HFF-Myc (cell line): ENCODE data around the gene SYNPO2.
"Not testable (repeated sequence)": the region's sequence is repeated elsewhere in the genome, so short reads cannot be mapped to it uniquely, and the experiment has no call there.

Experiments used
- DNase-seq: peaks from one replicate; pipeline ENCODE4 v3.0.0-alpha.2; 2011; ENCODE audit warnings: low read depth; ENCODE audit errors: extremely low read depth
- H3K4me3 ChIP-seq: replicated peaks from 2 replicates; pipeline ENCODE4 v1.5.1; 2011; ENCODE audit warnings: low read depth, mild to moderate bottlenecking, control low read depth, low read length
- TF ChIP-seq, protein P1 (sequence below): IDR thresholded peaks from 2 replicates; pipeline ENCODE4 v1.5.1; 2012; ENCODE audit warnings: mild to moderate bottlenecking, low read depth, low read length, control low read depth; ENCODE audit errors: missing control alignments

Gene SYNPO2

DNA sequence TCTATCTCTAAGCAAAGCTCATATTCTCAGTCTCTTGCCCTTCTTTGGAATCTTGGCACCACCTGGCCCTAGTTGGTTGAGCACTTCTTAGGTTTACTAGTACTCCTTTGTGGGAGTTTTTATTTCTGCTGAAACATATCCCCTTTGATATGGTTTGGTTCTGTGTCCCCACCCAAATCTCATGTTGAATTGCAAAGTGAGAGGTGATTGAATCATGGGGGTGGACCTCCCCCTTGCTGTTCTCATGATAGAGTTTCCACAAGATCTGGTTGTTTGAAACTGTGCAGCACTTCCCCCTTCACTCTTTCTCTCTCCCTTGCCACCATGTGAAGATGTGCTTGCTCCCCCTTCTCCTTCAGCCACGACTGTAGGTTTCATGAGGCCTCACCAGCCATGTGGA lies 22.2 kb upstream of the SYNPO2 start:
- TF ChIP-seq, protein P1, sequence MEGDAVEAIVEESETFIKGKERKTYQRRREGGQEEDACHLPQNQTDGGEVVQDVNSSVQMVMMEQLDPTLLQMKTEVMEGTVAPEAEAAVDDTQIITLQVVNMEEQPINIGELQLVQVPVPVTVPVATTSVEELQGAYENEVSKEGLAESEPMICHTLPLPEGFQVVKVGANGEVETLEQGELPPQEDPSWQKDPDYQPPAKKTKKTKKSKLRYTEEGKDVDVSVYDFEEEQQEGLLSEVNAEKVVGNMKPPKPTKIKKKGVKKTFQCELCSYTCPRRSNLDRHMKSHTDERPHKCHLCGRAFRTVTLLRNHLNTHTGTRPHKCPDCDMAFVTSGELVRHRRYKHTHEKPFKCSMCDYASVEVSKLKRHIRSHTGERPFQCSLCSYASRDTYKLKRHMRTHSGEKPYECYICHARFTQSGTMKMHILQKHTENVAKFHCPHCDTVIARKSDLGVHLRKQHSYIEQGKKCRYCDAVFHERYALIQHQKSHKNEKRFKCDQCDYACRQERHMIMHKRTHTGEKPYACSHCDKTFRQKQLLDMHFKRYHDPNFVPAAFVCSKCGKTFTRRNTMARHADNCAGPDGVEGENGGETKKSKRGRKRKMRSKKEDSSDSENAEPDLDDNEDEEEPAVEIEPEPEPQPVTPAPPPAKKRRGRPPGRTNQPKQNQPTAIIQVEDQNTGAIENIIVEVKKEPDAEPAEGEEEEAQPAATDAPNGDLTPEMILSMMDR: no peak
- DNase-seq: no peak
- no peak overlapping the region for H3K4me3 ChIP-seq

DNA sequence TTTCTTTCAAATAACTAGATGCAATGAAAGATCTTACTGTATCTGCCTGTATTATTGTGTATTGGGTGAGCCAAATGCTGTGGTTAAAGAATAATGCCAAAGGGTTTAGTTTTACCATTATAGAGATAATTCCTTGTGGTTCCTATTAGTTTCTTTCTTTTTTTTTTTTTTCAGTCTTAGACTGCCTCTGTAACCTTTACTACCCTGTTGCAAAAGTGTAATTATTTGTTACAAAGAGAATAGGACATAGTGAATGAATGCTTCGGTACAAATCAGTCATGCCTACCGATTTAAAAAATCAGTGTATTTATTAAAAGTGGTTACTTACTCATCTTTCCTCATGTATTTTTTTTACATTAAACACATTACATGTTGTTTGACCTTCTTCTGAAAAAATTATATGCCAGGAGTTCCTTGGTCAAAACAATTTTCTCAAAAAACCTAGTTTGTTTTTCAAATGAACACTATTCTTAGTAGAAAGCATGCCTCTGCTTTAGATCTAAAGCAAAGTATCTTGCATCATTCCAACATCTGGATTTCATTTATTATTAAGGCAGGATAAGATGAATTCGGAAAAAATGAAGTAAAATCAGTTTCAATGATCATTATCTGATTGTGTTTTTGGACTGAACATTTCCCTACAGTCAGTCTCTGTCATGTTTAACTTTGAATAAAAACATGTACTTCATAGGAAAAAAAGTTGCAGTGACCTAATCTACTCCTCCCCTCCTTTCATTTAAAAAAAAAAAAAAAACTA lies 21.2 kb upstream of the SYNPO2 start:
- H3K4me3 ChIP-seq: no peak overlapping the region
- TF ChIP-seq, protein P1: no peak
- DNase-seq: no peak

DNA sequence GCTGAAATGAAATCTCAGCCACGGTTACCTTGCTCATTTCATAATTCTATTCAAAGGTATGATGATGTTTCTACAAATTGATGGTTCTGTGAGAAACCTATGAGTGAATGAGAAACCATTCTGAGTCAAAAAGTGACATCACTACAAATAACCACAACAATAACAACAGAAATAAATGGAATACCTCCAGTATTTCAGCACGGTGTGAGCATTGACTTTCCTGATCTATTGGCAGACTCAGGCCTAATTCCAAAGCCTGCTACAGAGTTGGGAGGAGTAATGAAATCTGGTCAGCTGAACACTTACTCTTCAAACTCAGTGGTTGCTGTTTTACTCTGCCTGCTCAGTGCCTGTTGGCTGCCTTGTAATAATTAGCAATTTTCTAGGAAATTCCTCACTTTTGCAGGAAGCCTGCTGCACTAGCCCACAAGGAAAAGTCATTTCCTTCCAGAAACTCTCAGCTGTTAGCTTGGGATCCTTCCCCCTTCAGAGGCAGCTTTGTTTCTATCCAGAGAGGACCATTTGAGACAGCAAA lies 18.8 kb upstream of the SYNPO2 start:
- no peak for DNase-seq
- no peak overlapping the region for H3K4me3 ChIP-seq
- TF ChIP-seq, protein P1: no peak

- no peak overlapping the region for H3K4me3 ChIP-seq
- no peak for DNase-seq
- TF ChIP-seq, protein P1: no peak
These were observed 16.5 kb upstream of the SYNPO2 start for GRCh38 chr4:118872181-118872580.

- TF ChIP-seq, protein P1: no peak
- DNase-seq: no peak
- H3K4me3 ChIP-seq: no peak overlapping the region
These were observed 10.9 kb upstream of the SYNPO2 start for GRCh38 chr4:118877797-118878196.

GRCh38 chr4:118878507-118878906 lies 10.1 kb upstream of the SYNPO2 start:
- DNase-seq, H3K4me3 ChIP-seq: not testable (repeated sequence)

DNA sequence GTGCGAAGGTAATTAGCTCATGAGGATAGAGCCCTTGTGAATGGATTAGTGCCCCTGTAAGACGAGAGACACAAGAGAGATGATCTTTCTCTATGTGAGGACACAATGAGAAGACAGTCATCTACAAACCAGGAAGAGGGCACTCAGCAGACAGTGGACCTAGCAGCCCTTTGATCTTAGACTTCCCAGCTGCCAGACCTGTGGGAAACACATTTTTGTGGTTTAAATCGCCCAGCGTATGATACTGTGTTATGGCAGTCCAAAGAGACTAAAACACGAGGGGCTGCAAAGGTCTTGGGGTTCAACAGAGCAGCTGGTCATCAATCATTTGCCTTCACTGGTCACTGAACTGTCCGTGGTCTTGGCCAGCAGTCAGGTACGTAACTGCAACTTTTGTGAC lies 9.2 kb upstream of the SYNPO2 start:
- H3K4me3 ChIP-seq: no peak overlapping the region
- TF ChIP-seq, protein P1: no peak
- no peak for DNase-seq
